Midbrain (tissue), 1 donor: ENCODE results near the gene KCNT2.
"Not testable (repeated sequence)": the region's sequence is repeated elsewhere in the genome, so short reads cannot be mapped to it uniquely, and the experiment has no call there.

Source experiments
- DNase-seq: peaks from one replicate; lab custom pipeline; 2025; lab: John Stamatoyannopoulos, UW

KCNT2 gene

GRCh38 chr1:196317535-196318522, 290.4 kb downstream of the KCNT2 start:
- peak; percentile 16 for DNase-seq

- no peak for DNase-seq
Observed at GRCh38 chr1:196312739-196313138, 295.5 kb downstream of the KCNT2 start.

GRCh38 chr1:196309386-196309785, 298.9 kb downstream of the KCNT2 start:
- DNase-seq, result peak; percentile 37

- no peak for DNase-seq
Observed at GRCh38 chr1:196308176-196308575, 300.1 kb downstream of the KCNT2 start.

GRCh38 chr1:196306421-196306820, 301.8 kb downstream of the KCNT2 start:
- no peak for DNase-seq

- no peak for DNase-seq
Observed at GRCh38 chr1:196305216-196305615, 303.0 kb downstream of the KCNT2 start.

- DNase-seq, result no peak
Observed at GRCh38 chr1:196302981-196303380, 305.3 kb downstream of the KCNT2 start.

- no peak for DNase-seq
Observed at GRCh38 chr1:196302420-196302819, 305.8 kb downstream of the KCNT2 start.

GRCh38 chr1:196295766-196296165, 312.5 kb downstream of the KCNT2 start:
- DNase-seq, result no peak

- no peak for DNase-seq
Observed at GRCh38 chr1:196278816-196279215, 329.4 kb downstream of the KCNT2 start.

GRCh38 chr1:196277860-196278259, 330.4 kb downstream of the KCNT2 start:
- no peak for DNase-seq

GRCh38 chr1:196271212-196271947, 336.9 kb downstream of the KCNT2 start:
- peak; percentile 0 for DNase-seq

GRCh38 chr1:196263086-196263485, 345.2 kb downstream of the KCNT2 start:
- not testable (repeated sequence) for DNase-seq

- no peak for DNase-seq
Observed at GRCh38 chr1:196260270-196260669, 348.0 kb downstream of the KCNT2 start.

- DNase-seq, result no peak
Observed at GRCh38 chr1:196259316-196259715, 348.9 kb downstream of the KCNT2 start.

- DNase-seq, result no peak
Observed at GRCh38 chr1:196255762-196256161, 352.5 kb downstream of the KCNT2 start.

- no peak for DNase-seq
Observed at GRCh38 chr1:196229546-196229945, 378.7 kb downstream of the KCNT2 start.

- no peak for DNase-seq
Observed at GRCh38 chr1:196214866-196215265, 393.4 kb downstream of the KCNT2 start.

GRCh38 chr1:196209983-196210382, 398.3 kb downstream of the KCNT2 start:
- no peak for DNase-seq

- no peak for DNase-seq
Observed at GRCh38 chr1:196209265-196209664, 399.0 kb downstream of the KCNT2 start.

- no peak for DNase-seq
Observed at GRCh38 chr1:196207612-196208217, 400.5 kb downstream of the KCNT2 start.

- no peak for DNase-seq
Observed at GRCh38 chr1:196205882-196206281, 402.4 kb downstream of the KCNT2 start.
